IPS-20b (cell line): ENCODE data around the gene DHCR24.

ENCODE experiments used
- H3K27ac ChIP-seq: one replicate; pipeline ENCODE4 v1.5.1; 2013; ENCODE audit warnings: low read length
- H3K27me3 ChIP-seq: 2 replicates; pipeline ENCODE4 v1.6.1; 2013; ENCODE audit warnings: mild to moderate bottlenecking, low read length, inconsistent platforms; ENCODE audit not compliant: insufficient read depth
- H3K36me3 ChIP-seq: 2 replicates; pipeline ENCODE4 v1.6.1; 2013; ENCODE audit warnings: low read depth, mild to moderate bottlenecking, inconsistent platforms, low read length, moderate library complexity; ENCODE audit not compliant: insufficient read depth
- H3K4me1 ChIP-seq: 2 replicates; pipeline ENCODE4 v1.6.1; 2013; ENCODE audit warnings: mild to moderate bottlenecking, control low read depth, inconsistent platforms, low read length, moderate library complexity; ENCODE audit not compliant: insufficient read depth
- H3K4me3 ChIP-seq: 2 replicates; pipeline ENCODE4 v1.5.1; 2013; ENCODE audit warnings: mild to moderate bottlenecking, low read length, inconsistent platforms
- H3K9ac ChIP-seq: 2 replicates; pipeline ENCODE4 v1.6.1; 2013; ENCODE audit warnings: low read depth, mild to moderate bottlenecking, inconsistent platforms, low read length, moderate library complexity
- H3K9me3 ChIP-seq: 2 replicates; pipeline ENCODE4 v1.6.1; 2013; ENCODE audit warnings: mild to moderate bottlenecking, low read depth, low read length, inconsistent platforms; ENCODE audit not compliant: insufficient read depth

DHCR24 gene

DNA sequence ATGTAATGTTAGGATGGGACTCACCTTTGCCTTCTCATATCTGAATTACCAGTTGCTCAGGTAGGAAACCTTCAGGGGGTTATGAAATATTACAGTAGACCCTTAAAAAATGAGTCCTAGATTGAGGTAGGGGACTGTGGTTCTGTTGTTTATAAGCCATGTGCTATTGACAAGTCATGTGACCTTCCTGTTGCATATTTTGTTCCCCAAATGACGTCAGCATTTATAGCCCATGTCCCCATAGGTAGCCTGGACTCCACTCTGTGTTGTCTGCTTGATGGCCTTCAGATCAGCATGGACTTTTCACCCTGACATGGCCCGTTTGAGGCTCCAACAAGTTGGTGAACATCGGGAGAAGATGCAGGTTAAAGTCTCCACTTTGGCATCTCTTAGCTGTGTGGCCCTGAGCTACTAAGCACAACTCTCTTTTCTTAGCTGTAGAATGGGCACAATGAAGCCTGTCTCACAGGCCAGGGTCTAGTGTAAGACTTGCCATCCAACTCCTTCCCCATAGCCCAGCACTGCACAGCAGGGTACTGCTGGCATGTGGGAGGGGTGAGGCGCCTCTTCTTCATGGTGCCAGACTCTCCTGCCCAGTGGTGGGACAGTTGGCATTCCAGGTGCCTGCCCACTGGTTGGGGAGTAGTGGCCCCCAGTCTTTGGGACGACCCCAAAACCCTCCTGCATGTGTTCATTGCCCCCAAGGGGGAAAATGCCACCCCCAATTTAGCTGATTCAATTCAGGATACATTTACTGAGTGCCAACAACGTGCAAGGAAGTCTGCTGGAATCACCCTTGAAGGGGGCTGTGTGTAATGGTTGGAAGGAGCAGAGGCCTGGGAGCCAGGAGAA is 49.8 kb downstream of the DHCR24 start:
- Histone ChIP-seq H3K9ac (no peak overlapping the region), H3K9me3 (no peaks in the 10 kb centered on the region), H3K36me3 (no peaks in the 10 kb centered on the region), H3K4me1 (no peaks in the 10 kb centered on the region), H3K27ac (no peak overlapping the region), H3K27me3 (no peaks in the 10 kb centered on the region), H3K4me3 (no peak overlapping the region)

DNA sequence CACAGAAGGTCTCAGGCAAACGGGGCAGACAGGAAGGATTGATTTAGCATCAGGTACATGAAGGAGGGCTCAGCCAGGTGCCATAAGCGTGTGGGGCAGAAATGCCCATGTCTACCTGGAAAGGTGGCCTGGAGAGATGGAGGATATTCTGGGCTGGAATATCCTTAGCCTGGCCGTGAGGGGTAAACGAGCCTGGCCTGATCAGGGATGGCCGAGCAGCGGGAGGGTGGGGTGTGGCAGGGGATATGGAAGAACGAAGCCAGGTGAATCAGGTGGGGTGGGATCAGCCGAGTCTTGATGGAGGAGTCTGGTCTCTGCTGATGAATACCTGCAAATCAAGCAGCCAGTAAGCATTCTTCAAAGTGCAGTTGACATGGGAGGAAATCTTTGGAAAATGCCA is 50.4 kb downstream of the DHCR24 start:
- Histone ChIP-seq H3K27me3 (no peaks in the 10 kb centered on the region), H3K9me3 (no peaks in the 10 kb centered on the region), H3K4me1 (no peaks in the 10 kb centered on the region), H3K27ac (no peak overlapping the region), H3K9ac (no peak overlapping the region), H3K36me3 (no peaks in the 10 kb centered on the region), H3K4me3 (no peak overlapping the region)

DNA sequence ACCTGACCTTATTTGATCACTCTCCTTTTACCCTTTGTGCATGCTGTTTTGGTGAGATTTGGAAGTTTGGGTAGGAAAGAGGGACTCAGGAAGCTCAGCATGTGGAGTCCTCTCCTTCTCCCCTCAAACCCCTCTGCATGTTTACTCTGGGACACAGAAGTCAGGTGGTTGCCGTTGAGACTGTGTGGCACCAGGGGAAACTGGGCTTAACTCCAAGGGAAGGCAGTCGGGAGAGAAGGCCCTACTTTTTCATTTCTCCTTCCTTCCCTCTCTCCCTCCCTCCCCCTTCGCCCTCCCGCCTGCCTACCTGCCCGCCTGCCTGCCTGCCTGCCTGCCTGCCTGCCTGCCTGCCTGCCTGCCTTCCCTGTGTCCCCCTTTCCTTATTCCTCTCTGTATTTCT is 51.0 kb downstream of the DHCR24 start:
- Histone ChIP-seq H3K4me3 (no peak overlapping the region), H3K4me1 (no peaks in the 10 kb centered on the region), H3K9me3 (no peaks in the 10 kb centered on the region), H3K27ac (no peak overlapping the region), H3K9ac (no peak overlapping the region), H3K36me3 (no peaks in the 10 kb centered on the region), H3K27me3 (no peaks in the 10 kb centered on the region)

DNA sequence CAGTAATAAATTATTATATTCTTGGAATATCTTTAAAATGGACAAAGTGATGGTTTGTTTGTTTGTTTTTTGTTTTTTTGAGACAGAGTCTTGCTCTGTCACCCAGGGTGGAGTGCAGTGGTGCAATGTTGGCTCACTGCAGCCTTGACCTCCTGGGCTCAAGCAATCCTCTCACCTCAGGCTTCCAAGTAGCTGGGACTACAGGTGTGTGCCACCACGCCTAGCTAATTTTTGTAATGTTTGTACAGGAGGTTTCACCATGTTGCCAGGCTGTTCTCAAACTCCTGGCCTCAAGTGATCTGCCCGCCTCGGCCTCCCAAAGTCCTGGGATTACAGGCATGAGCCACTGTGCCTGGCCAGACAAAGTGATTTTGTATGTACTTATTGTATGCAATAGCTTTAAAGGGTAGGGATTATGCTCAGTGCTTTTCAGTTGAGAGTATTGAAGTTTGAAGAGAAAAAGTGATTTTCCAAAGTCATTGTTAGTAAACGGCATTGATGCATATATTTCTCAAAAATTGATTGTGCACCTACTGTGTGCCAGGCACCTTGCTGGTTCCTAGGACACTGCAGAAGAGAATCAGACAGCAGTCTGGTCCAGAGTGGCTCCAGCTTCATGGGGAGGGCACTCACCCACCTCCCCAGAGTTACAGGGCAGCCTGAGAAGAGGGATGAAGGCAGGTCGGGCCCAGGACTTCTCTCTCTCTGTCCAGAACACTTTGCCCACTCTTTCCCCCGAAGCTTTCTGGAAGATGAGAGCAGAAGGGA is 51.7 kb downstream of the DHCR24 start:
- H3K36me3 ChIP-seq = no peaks in the 10 kb centered on the region
- no peaks in the 10 kb centered on the region for H3K9me3 ChIP-seq
- no peak overlapping the region for H3K9ac ChIP-seq
- no peak overlapping the region for H3K4me3 ChIP-seq
- H3K4me1 ChIP-seq = no peaks in the 10 kb centered on the region
- no peak overlapping the region for H3K27ac ChIP-seq
- H3K27me3 ChIP-seq = no peaks in the 10 kb centered on the region

DNA sequence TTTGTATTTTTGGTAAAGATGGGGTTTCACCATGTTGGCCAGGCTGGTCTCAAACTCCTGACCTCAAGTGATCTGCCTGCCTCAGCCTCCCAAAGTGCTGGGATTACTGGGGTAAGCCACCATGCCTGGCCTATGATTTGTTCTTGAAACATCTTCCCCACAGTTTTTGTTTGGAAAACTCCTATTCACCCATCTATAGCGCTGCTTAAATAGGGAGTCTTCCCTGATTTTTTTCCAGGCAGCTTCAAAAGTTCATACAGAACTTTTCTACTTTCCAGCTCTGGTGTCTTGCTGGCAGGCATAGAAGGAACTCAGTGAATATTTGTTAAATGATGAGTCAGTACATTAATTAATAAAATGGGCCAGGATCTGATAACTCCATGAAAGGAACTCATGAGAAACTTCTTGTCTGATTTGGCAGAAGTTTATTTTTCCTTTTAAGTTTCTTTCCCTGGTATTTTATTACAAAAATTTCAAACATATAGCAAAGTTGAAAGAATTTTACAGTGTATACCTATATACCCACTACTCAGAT is 52.9 kb downstream of the DHCR24 start:
- H3K27ac ChIP-seq = no peak overlapping the region
- no peaks in the 10 kb centered on the region for H3K36me3 ChIP-seq
- H3K9ac ChIP-seq = no peak overlapping the region
- no peaks in the 10 kb centered on the region for H3K4me1 ChIP-seq
- H3K9me3 ChIP-seq = no peaks in the 10 kb centered on the region
- no peak overlapping the region for H3K4me3 ChIP-seq
- no peaks in the 10 kb centered on the region for H3K27me3 ChIP-seq

DNA sequence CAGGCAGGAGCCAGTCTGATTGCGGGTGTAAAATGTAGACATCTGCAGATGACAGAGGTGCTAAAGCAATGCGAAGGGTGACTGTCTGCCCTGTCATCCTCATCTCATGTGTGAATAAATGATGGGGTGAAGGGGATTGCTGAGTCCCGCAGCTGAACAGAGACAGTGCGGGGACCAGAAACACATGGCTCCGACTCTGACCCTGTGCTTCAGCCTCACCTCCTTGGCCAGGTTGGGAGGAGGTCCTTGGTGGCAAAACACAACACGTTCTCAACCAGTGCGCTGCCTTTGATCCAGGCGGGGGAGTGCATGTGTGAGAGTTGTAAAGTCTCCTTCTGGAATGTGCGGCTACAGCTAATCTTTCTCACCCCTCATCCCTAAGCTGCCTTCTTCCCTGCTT is 53.9 kb downstream of the DHCR24 start:
- H3K27ac ChIP-seq = no peak overlapping the region
- no peak overlapping the region for H3K4me3 ChIP-seq
- no peak overlapping the region for H3K9ac ChIP-seq
- H3K36me3 ChIP-seq = no peaks in the 10 kb centered on the region
- H3K27me3 ChIP-seq = no peaks in the 10 kb centered on the region
- H3K9me3 ChIP-seq = no peaks in the 10 kb centered on the region; the same call in 1 of the 2 replicates
- no peaks in the 10 kb centered on the region for H3K4me1 ChIP-seq

DNA sequence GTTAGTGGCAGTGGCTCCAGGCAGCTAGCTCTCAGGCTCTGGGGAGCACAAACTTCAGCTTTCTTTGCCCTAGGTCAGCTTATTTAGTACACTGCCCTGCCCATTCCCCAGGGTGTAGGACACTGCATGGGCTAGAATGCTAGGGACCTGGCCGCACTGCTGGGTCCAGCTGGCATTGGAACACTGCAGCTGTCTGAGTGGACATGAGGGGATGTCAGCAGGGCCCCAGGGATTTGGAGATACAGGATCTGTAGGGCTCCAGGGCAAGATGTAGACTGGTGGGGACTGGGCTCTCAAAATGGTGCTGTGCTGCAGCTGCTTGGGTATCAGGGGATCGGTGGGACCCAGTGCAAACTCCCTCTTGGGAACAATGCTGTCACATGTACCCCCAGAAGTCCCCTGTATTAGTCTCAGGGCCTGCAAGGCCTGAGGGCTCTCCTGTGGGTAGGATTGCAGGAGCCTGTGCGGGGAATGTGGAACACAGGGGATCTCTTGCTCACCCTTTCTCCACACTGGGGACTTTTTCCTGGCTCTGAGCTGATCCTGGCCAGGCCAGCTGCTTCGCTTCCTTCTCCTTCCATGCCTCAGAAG is 60.7 kb downstream of the DHCR24 start:
- H3K27ac ChIP-seq = no peak overlapping the region
- no peaks in the 10 kb centered on the region for H3K36me3 ChIP-seq
- no peaks in the 10 kb centered on the region for H3K4me1 ChIP-seq
- H3K27me3 ChIP-seq = no peaks in the 10 kb centered on the region
- H3K9me3 ChIP-seq = no peaks in the 10 kb centered on the region; the same call in none of the 2 replicates
- no peak overlapping the region for H3K9ac ChIP-seq
- no peak overlapping the region for H3K4me3 ChIP-seq

DNA sequence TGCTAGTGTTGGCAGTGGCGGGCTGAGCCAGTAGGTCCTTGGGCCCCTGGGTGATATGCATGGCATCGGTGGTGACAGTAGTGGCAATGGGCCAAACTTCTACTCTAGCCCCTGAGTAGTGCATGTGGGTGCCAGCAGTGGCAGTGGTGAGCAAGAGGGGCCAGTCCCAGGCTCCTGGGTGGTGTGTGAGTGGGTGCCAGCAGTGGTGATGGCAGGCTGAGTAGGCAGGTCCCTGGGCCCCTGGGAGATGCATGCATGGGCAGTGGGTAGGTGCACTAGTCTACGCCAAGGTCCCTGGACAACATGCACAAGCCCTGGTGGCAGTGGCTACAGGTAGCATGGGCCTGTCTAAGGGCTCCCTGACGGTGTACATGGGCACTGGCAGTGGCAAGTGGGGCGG is 61.3 kb downstream of the DHCR24 start:
- Histone ChIP-seq H3K36me3 (no peaks in the 10 kb centered on the region), H3K4me3 (no peak overlapping the region), H3K9ac (no peak overlapping the region), H3K27ac (no peak overlapping the region), H3K4me1 (no peaks in the 10 kb centered on the region), H3K27me3 (no peaks in the 10 kb centered on the region), H3K9me3 (no peaks in the 10 kb centered on the region; the same call in none of the 2 replicates)

DNA sequence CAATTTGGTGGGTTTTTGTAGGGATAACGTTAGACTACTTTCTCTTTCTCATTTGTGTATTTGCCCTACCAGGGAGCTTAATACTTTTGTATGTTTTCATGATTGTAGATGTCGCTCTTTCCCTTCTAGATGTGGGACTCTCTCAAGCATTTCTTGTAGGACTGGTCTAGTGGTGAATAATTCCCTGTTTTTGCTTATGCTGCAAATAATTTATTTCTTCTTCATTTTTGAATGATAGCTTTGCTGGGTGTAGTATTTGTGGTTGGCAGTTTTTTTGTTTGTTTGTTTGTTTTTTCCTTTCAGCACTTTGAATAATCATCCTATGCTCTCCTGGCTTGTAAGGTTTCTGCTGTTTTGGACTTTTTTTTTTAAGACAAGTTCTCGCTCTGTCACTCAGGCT is 63.3 kb downstream of the DHCR24 start:
- Histone ChIP-seq H3K9ac (no peak overlapping the region), H3K27me3 (no peaks in the 10 kb centered on the region), H3K36me3 (no peaks in the 10 kb centered on the region), H3K4me3 (no peak overlapping the region), H3K27ac (no peak overlapping the region), H3K4me1 (peaks cover 4% of the 10 kb centered on the region; the same call in 1 of the 2 replicates), H3K9me3 (no peaks in the 10 kb centered on the region; the same call in none of the 2 replicates)

DNA sequence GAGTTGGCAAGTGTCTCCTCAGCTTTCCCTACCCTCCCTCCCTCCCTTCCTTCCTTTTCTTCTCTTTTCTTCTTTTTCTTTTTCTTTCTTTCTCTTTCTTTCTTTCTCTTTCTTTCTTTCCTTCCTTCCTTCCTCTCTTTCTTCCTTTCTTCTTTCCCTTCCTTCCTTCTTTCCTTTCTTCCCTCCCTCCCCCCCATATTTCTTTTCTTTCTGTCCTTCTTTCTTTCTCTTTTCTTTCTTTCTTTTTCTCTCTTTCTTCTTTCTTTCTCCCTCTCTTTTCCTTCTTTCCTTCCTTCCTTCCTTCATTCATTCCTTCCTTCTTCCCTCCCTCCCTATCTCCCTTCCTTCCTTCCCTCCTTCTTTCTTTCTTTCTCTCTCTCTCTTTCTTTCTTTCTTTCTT is 67.3 kb downstream of the DHCR24 start:
- Histone ChIP-seq H3K9me3 (no peaks in the 10 kb centered on the region), H3K27ac (no peak overlapping the region), H3K4me3 (no peak overlapping the region), H3K36me3 (no peaks in the 10 kb centered on the region), H3K4me1 (peaks cover 4% of the 10 kb centered on the region; the same call in 1 of the 2 replicates), H3K9ac (no peak overlapping the region), H3K27me3 (0 out of 2 replicates have a peak, but pooled peaks cover 4% of the 10 kb centered on the region)

DNA sequence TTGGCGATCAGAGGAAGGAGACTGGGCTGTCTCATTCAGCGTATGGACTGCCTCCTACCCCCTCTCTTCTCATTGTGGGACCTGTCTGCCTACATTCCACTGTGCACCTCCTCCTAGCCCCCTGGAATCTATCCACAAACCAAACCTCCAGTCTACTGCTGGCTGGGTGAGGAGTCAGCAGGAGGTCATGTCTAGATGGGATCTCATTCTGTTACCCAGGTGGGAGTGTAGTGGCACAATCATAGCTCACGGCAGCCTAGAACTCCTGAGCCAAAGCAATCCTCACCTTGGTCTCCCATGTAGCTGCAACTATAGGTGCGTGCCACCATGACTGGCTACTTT is 67.8 kb downstream of the DHCR24 start:
- Histone ChIP-seq H3K27me3 (0 out of 2 replicates have a peak, but pooled peaks cover 4% of the 10 kb centered on the region), H3K9me3 (no peaks in the 10 kb centered on the region), H3K4me1 (peaks cover 6% of the 10 kb centered on the region; the same call in 1 of the 2 replicates), H3K27ac (no peak overlapping the region), H3K36me3 (no peaks in the 10 kb centered on the region), H3K4me3 (no peak overlapping the region), H3K9ac (no peak overlapping the region)
